D721Med (cell line): ENCODE data around the gene PLEKHH3.
A peak's percentile ranks its signal among the peaks of the same experiment; 100 is the strongest.

ENCODE experiments used
- DNase-seq: peaks from one replicate; pipeline ENCODE4 v3.0.0; 2011; ENCODE audit warnings: low spot score; ENCODE audit not compliant: insufficient read length
- FAIRE-seq: peaks from 2 replicates; lab custom pipeline; 2011; peaks lifted over from hg19 to GRCh38; lab: Jason Lieb, UNC
- CTCF ChIP-seq: IDR thresholded peaks from 2 replicates; pipeline ENCODE4 v1.5.1; 2012; ENCODE audit warnings: mild to moderate bottlenecking, control low read depth; ENCODE audit not compliant: insufficient read depth; ENCODE audit errors: missing control alignments

Gene PLEKHH3

GRCh38 chr17:42675348-42675964 lies 1.3 kb downstream of the PLEKHH3 start:
- TF ChIP-seq CTCF: no peak
- no peak for DNase-seq

GRCh38 chr17:42674755-42675347 lies 1.9 kb downstream of the PLEKHH3 start:
- FAIRE-seq: no peak
- no peak for DNase-seq
- no peak for TF ChIP-seq CTCF

More at GRCh38 chr17:42675348-42675964, 1.3 kb downstream of the PLEKHH3 start:
- no peak for FAIRE-seq

- TF ChIP-seq CTCF: peak; percentile 41
- no peak for FAIRE-seq
- DNase-seq: no peak
Measured at GRCh38 chr17:42673885-42674754, 2.7 kb downstream of the PLEKHH3 start.

GRCh38 chr17:42673266-42673884 lies 3.4 kb downstream of the PLEKHH3 start:
- FAIRE-seq: no peak
- no peak for TF ChIP-seq CTCF

GRCh38 chr17:42672038-42672437 lies 4.8 kb downstream of the PLEKHH3 start:
- no peak for TF ChIP-seq CTCF
- DNase-seq (no peak), FAIRE-seq (no peak)

More at GRCh38 chr17:42673266-42673884, 3.4 kb downstream of the PLEKHH3 start:
- DNase-seq: no peak

- no peak for FAIRE-seq
- no peak for TF ChIP-seq CTCF
- DNase-seq: no peak
Measured at GRCh38 chr17:42670789-42671657, 5.8 kb downstream of the PLEKHH3 start.
